ENCODE measurements around the gene EPAS1.

- no peak for TF ChIP-seq ZNF274 (IDR thresholded peaks at IDR 0.05; ENCODE audit: low read depth, low read length)
- TF ChIP-seq SUZ12 (IDR thresholded peaks at IDR 0.05; ENCODE audit: extremely low read depth, insufficient read depth, insufficient read length): no peak
- TF ChIP-seq YY1 (IDR thresholded peaks at IDR 0.05; ENCODE audit: insufficient read depth, insufficient read length): no peak
These were observed 44.1 kb upstream of the EPAS1 start for GRCh38 chr2:46252891-46253659.
